ENCODE results near the gene C1QTNF3. TPM values are rescaled to one million over a fixed set of nuclear protein-coding genes. Genes with fewer than 3 reads are reported as not detected.

Gene C1QTNF3
- total RNA-seq, 1 experiment from 2014 or later: 2.5 TPM

DNA sequence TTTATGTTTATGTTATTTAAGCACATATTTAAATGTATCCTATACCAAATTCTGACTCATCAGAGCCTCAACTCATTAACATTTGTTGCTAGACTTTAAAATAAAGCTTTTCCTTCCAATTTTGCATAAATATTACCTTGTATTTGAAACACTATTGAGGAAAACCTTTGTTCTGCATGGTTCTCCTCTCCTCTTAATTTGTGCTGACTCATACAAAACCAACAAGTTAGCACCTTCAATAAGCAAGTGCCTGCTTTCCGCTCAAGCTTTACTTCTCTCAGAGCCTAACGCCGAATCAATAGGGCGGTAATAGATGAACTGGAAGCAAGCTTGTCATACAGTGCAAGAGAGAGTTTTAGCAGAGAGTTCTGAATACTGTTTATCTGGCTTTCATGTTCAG, 43.0 kb downstream of the C1QTNF3 start:
- no peaks in the 10 kb centered on the region for H3K27me3 Mint-ChIP-seq (ENCODE audit: insufficient read depth, unreplicated experiment)
- Histone ChIP-seq H3K4me1 (peaks cover 43% of the 10 kb centered on the region), H3K4me3 (ENCODE audit: low read depth, low read length) (no peak overlapping the region), H3K36me3 (ENCODE audit: control insufficient read depth, insufficient read depth, low read length) (peaks cover 14% of the 10 kb centered on the region), H3K9me3 (no peaks in the 10 kb centered on the region), H3K27me3 (replicated peaks; ENCODE audit: control insufficient read depth, insufficient read depth, low read length) (no peaks in the 10 kb centered on the region)
- no peak for DNase-seq
- no TSS peak for BruUV-seq (replicated peaks)
- peaks cover 33% of the 10 kb centered on the region for H3K4me1 Mint-ChIP-seq (ENCODE audit: low read depth, unreplicated experiment)
- H3K27ac Mint-ChIP-seq (ENCODE audit: unreplicated experiment): no peak overlapping the region
- ChIA-PET POLR2A (no interaction called here), CTCF (no interaction called here)
- intact Hi-C loops (cut with micrococcal nuclease; ENCODE audit: unreplicated experiment): loop anchor here (2.0 kb wide), 1 partner anchor 35 kb away; no protein-coding TSS in a partner anchor
- no peaks in the 10 kb centered on the region for H3K9me3 Mint-ChIP-seq (ENCODE audit: unreplicated experiment)
- H3K36me3 Mint-ChIP-seq (ENCODE audit: insufficient read depth, unreplicated experiment): peaks cover 97% of the 10 kb centered on the region
- H3K4me3 Mint-ChIP-seq (ENCODE audit: unreplicated experiment): no peak overlapping the region
- TF ChIP-seq, protein P1, sequence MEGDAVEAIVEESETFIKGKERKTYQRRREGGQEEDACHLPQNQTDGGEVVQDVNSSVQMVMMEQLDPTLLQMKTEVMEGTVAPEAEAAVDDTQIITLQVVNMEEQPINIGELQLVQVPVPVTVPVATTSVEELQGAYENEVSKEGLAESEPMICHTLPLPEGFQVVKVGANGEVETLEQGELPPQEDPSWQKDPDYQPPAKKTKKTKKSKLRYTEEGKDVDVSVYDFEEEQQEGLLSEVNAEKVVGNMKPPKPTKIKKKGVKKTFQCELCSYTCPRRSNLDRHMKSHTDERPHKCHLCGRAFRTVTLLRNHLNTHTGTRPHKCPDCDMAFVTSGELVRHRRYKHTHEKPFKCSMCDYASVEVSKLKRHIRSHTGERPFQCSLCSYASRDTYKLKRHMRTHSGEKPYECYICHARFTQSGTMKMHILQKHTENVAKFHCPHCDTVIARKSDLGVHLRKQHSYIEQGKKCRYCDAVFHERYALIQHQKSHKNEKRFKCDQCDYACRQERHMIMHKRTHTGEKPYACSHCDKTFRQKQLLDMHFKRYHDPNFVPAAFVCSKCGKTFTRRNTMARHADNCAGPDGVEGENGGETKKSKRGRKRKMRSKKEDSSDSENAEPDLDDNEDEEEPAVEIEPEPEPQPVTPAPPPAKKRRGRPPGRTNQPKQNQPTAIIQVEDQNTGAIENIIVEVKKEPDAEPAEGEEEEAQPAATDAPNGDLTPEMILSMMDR (IDR thresholded peaks at IDR 0.05; ENCODE audit: insufficient read depth in 1 of 2, low read depth in 1 of 2, low read length in 1 of 2, severe bottlenecking in 1 of 2, unreplicated experiment in 1 of 2): no peak

- no peak overlapping the region for H3K4me3 Mint-ChIP-seq (ENCODE audit: unreplicated experiment)
- POLR2A ChIA-PET: interaction anchor here (1.2 kb wide), 1 partner anchor 11 kb away, joined by 6 read pairs; the partner anchor contains the start of gene AMACR
Measured at GRCh38 chr5:33997331-33997983, 45.6 kb downstream of the C1QTNF3 start.

DNA sequence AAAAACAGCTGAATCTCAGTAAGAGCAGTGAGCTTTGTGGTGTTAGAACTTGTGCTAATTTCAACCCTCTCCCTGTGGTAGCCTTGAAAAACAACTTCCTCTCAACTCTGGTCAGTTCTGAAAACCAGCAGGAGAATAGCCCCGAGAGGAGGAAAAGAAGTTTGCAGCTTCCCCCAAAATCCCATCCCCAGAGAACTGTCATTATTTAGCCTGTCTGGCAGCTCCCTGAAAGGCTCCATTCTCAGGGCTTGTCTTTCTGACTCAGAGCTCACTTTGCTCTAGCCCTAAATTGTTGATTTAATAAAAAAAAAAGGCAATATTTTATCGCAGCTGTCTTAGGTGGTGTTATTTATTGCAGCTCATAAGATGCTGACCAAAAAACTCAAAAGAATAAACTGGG, 47.1 kb downstream of the C1QTNF3 start:
- no peak overlapping the region for H3K4me3 ChIP-seq (ENCODE audit: low read depth, low read length)
- ChIA-PET CTCF (no interaction called here), POLR2A (no interaction called here)
- no TSS peak for BruUV-seq (replicated peaks)
- no peak for DNase-seq
- TF ChIP-seq, protein P1 (IDR thresholded peaks at IDR 0.05; ENCODE audit: insufficient read depth in 1 of 2, low read depth in 1 of 2, low read length in 1 of 2, severe bottlenecking in 1 of 2, unreplicated experiment in 1 of 2): no peak
- H3K9me3 ChIP-seq: no peaks in the 10 kb centered on the region
- no peak overlapping the region for H3K4me3 Mint-ChIP-seq (ENCODE audit: unreplicated experiment)
- no peak overlapping the region for H3K27ac Mint-ChIP-seq (ENCODE audit: unreplicated experiment)
- intact Hi-C loops (cut with micrococcal nuclease; ENCODE audit: unreplicated experiment): no loop called here
- H3K36me3 Mint-ChIP-seq (ENCODE audit: insufficient read depth, unreplicated experiment): peaks cover 92% of the 10 kb centered on the region
- H3K4me1 Mint-ChIP-seq (ENCODE audit: low read depth, unreplicated experiment): peaks cover 8% of the 10 kb centered on the region
- H3K27me3 Mint-ChIP-seq (ENCODE audit: insufficient read depth, unreplicated experiment): no peaks in the 10 kb centered on the region
- H3K4me1 ChIP-seq: peaks cover 8% of the 10 kb centered on the region
- no peaks in the 10 kb centered on the region for H3K9me3 Mint-ChIP-seq (ENCODE audit: unreplicated experiment)
- peaks cover 8% of the 10 kb centered on the region for H3K36me3 ChIP-seq (ENCODE audit: control insufficient read depth, insufficient read depth, low read length)
- H3K27me3 ChIP-seq (replicated peaks; ENCODE audit: control insufficient read depth, insufficient read depth, low read length): no peaks in the 10 kb centered on the region

More at GRCh38 chr5:33997331-33997983, 45.6 kb downstream of the C1QTNF3 start:
- CTCF ChIA-PET: interaction anchor here (1.0 to 1.2 kb wide), 4 partner anchors 10 to 45 kb away, joined by 3 to 8 read pairs (median 4); partner anchors contain the start of gene AMACR
- no TSS peak for BruUV-seq (replicated peaks)
- Histone ChIP-seq H3K36me3 (ENCODE audit: control insufficient read depth, insufficient read depth, low read length) (peaks cover 7% of the 10 kb centered on the region), H3K27me3 (replicated peaks; ENCODE audit: control insufficient read depth, insufficient read depth, low read length) (no peaks in the 10 kb centered on the region), H3K9me3 (no peaks in the 10 kb centered on the region), H3K4me3 (ENCODE audit: low read depth, low read length) (no peak overlapping the region), H3K4me1 (peaks cover 24% of the 10 kb centered on the region)
- TF ChIP-seq, protein P1 (IDR thresholded peaks at IDR 0.05; ENCODE audit: insufficient read depth in 1 of 2, low read depth in 1 of 2, low read length in 1 of 2, severe bottlenecking in 1 of 2, unreplicated experiment in 1 of 2): peak; percentile 58 to 64
- intact Hi-C loops (cut with micrococcal nuclease; ENCODE audit: unreplicated experiment): loop anchor here (1.0 kb wide), 2 partner anchors 455 to 468 kb away; no protein-coding TSS in a partner anchor
- peak in 1 of 2 experiments; percentile 48 for DNase-seq
- Mint-ChIP-seq H3K4me1 (ENCODE audit: low read depth, unreplicated experiment) (peaks cover 17% of the 10 kb centered on the region), H3K27me3 (ENCODE audit: insufficient read depth, unreplicated experiment) (no peaks in the 10 kb centered on the region), H3K27ac (ENCODE audit: unreplicated experiment) (no peak overlapping the region), H3K9me3 (ENCODE audit: unreplicated experiment) (no peaks in the 10 kb centered on the region), H3K36me3 (ENCODE audit: insufficient read depth, unreplicated experiment) (peaks cover 96% of the 10 kb centered on the region)

Measured in Caco-2 (cell line).